ENCODE measurements around the gene SULT2A1. TPM values are rescaled to one million over a fixed set of nuclear protein-coding genes. Genes with fewer than 3 reads are reported as not detected.
A peak's percentile ranks its signal among the peaks of the same experiment; 100 is the strongest.
"Not testable (repeated sequence)": the region's sequence is repeated elsewhere in the genome, so short reads cannot be mapped to it uniquely, and the experiment has no call there.

Gene SULT2A1
- polyA plus RNA-seq, 1 donor from 2014 or later = not detected

DNA sequence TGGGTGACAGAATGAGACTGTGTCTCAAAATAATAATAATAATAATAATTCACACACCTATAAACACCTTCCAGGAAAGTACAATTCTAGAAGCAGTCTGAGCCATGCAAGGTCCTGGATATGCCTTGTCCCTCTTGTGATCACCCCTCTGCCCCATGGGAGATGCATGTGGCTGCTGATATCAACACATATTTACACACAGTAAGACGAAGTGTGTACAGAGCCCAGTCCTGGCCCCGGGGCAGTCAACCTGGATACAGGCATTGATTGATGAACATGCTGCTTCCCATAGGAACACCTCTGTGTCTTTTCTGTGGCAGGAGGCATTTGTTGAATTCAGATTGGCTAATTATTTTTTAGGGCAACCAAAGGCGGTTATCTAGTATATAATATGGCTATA lies 3.2 kb downstream of the SULT2A1 start:
- H3K27ac Mint-ChIP-seq = no peak overlapping the region
- H3K4me1 Mint-ChIP-seq = peaks cover 0 to 2% (median 0%) of the 10 kb centered on the region in 3 donors
- H3K27me3 Mint-ChIP-seq = peaks cover 3% of the 10 kb centered on the region
- no peaks in the 10 kb centered on the region for H3K36me3 Mint-ChIP-seq
- H3K4me3 Mint-ChIP-seq = no peak overlapping the region
- H3K9me3 Mint-ChIP-seq = peaks cover 3 to 6% (median 4%) of the 10 kb centered on the region in 3 donors

DNA sequence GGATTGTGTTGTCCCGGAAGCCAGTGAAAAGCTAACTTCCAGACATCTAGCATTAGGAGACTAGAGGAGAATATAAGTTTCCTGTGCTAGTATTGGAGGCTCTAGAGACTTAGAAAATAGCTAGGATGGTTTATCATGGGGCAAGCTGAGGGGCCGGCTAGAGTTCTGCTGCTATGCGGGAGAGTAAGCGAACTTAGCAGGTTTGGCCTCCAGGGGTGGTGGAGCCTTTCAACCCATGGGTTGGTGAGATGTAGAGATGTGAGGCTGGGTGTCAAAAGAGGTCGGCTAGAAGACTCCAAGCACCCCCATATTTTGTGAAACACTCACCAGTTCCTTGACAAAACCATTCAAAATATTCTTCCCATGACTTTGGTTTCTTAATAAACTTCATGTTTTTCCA lies 4.4 kb downstream of the SULT2A1 start:
- Mint-ChIP-seq H3K27me3 (peaks cover 3% of the 10 kb centered on the region), H3K27ac (no peak overlapping the region), H3K4me1 (peaks cover 0 to 2% (median 0%) of the 10 kb centered on the region in 3 donors), H3K36me3 (no peaks in the 10 kb centered on the region), H3K4me3 (no peak overlapping the region), H3K9me3 (peaks cover 3 to 5% (median 4%) of the 10 kb centered on the region in 3 donors)

DNA sequence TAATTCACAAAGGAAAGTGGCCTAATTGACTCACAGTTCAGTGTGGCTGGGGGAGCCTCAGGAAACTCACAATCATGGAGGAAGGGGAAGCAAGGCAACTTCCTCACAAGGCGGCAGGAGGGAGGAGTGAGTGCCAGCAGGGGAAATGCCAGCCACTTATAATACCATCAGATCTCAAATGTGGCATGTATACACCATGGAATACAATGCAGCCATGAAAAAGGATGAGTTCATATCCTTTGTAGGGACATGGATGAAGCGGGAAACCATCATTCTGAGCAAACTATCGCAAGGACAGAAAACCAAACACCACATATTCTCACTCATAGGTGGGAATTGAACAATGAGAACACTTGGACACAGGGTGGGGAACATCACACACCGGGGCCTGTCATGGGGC lies 6.7 kb downstream of the SULT2A1 start:
- not testable (repeated sequence) for H3K4me3 Mint-ChIP-seq, H3K9me3 Mint-ChIP-seq, H3K27me3 Mint-ChIP-seq, H3K36me3 Mint-ChIP-seq, H3K4me1 Mint-ChIP-seq
- H3K27ac Mint-ChIP-seq = peak overlapping the region in 1 of 3 donors; percentile 36

DNA sequence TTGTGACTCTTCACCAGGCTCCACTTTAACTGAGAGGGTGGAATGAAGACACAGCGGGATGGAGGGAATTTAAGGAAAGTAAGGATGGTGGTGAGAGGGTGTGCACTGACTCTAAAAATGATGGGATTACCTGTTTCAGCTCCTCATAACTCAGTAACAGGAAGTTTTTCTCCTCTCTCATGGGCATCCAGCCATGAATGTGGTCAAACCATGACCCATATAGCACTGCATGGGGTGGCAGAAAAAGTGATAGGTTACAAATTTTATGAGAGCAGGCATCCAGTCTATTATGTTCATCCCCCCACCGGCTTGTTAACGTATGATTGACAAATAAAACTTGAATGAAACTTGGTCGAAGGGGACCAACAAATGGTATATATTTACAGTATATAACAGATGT lies 7.2 kb downstream of the SULT2A1 start:
- peaks cover 3 to 5% (median 4%) of the 10 kb centered on the region in 3 donors for H3K9me3 Mint-ChIP-seq
- H3K4me3 Mint-ChIP-seq = no peak overlapping the region
- no peak overlapping the region for H3K27ac Mint-ChIP-seq
- peaks cover 3% of the 10 kb centered on the region for H3K27me3 Mint-ChIP-seq
- H3K4me1 Mint-ChIP-seq = no peaks in the 10 kb centered on the region
- no peaks in the 10 kb centered on the region for H3K36me3 Mint-ChIP-seq

DNA sequence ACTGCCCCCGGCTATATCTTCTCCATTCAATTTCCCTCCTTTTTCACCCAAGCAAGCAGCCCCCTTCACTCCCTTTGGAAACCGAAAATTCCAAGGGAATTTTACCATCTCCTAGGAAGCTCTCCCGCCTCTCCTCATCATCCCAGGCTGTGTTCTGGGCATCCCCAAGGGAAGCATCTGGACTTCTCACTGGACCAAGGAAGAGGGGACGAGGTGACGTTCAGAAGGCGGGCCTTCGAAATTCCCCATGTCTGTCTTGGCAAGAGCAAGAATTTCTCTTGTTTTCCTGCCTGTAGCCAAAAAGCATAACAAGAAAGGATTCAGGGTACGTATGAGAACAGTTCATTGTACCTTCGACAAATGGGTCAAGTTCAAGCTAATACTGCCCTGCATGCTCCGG lies 20.9 kb downstream of the SULT2A1 start:
- H3K27ac Mint-ChIP-seq = no peak overlapping the region
- no peaks in the 10 kb centered on the region for H3K36me3 Mint-ChIP-seq
- no peaks in the 10 kb centered on the region for H3K4me1 Mint-ChIP-seq
- H3K9me3 Mint-ChIP-seq = peaks cover 1 to 5% (median 4%) of the 10 kb centered on the region in 3 donors
- H3K27me3 Mint-ChIP-seq = peaks cover 11% of the 10 kb centered on the region
- H3K4me3 Mint-ChIP-seq = no peak overlapping the region

DNA sequence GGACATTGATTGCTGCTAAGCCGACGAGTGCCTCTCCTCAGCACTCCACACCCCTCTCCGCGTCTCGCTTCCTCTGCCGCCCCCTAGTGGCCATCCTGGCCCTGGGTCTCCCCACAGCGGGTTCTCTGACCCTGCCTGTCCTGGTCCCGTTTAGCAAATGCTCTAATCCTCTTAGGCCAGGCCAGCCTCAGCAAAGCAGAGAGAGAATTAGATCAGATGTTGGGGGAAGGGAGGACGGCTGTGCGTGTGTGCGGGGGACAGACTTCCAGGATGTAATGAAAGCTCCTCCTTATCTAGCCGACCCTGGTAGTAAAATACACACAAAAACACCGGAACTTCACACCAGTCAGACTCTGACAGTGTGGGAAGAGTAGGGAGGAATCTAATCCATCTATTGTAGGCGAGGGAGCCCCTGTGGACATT lies 22.6 kb downstream of the SULT2A1 start:
- no peak overlapping the region for H3K27ac Mint-ChIP-seq
- H3K27me3 Mint-ChIP-seq = peaks cover 11% of the 10 kb centered on the region
- no peaks in the 10 kb centered on the region for H3K36me3 Mint-ChIP-seq
- peak overlapping the region in 1 of 4 donors; percentile 70 for H3K4me3 Mint-ChIP-seq
- H3K9me3 Mint-ChIP-seq = peaks cover 1 to 5% (median 4%) of the 10 kb centered on the region in 3 donors
- H3K4me1 Mint-ChIP-seq = no peaks in the 10 kb centered on the region

DNA sequence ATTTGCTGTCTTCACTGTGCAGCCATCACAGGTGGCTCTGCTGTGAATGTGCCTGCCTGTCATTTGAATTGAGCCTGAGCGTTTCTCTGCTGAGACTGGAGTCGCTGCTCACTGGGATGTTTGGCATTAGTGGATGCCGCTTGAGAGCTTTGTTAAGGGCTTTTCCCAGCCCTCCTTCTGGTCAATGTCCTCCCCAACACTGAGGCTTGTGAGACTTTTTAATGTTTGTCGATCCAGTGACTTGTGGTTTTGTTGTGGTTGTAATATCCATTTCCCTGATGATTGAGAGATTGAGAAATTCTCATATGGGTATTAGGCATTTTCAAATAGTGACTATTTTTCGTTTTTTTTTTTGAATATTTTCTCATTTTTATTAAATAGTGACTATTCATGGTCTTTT lies 24.5 kb downstream of the SULT2A1 start:
- H3K4me1 Mint-ChIP-seq = no peaks in the 10 kb centered on the region
- H3K27me3 Mint-ChIP-seq = peaks cover 11% of the 10 kb centered on the region
- no peak overlapping the region for H3K4me3 Mint-ChIP-seq
- peaks cover 1 to 5% (median 4%) of the 10 kb centered on the region in 3 donors for H3K9me3 Mint-ChIP-seq
- H3K36me3 Mint-ChIP-seq = no peaks in the 10 kb centered on the region
- no peak overlapping the region for H3K27ac Mint-ChIP-seq

DNA sequence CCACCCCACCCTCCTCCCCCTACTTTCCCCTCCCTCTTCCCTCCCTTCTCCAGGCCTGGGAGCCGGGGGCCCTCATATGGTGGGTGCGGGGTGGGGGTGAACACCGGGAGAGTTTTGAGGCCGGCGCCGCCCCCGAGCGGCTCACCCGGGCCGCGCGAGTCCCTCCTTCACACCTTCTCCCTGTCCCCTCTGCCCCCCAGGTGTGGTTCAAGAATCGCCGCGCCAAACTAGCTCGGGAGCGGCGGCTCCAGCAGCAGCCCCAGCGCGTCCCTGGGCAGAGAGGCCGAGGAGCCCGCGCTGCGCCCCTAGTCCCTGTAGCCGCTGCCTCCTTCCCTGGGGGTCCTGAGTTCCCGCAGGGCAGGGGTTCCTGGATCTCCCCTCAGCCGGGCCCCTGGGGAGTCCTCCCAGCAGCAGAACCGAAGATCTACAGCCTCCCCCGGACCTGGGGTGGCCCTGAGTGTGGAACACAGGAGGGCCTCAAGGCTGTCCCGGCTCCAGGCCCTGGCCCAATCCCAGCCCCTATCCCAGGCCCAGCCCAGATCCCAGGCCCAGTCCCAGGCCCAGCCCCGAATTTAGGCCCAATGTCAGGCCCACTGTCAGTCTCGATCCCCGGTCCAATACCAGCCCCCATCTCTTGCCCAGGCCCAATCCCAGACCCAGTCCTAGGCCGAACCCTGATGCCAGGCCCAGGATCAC lies 25.4 kb downstream of the SULT2A1 start:
- no peak overlapping the region for H3K4me3 Mint-ChIP-seq
- H3K27ac Mint-ChIP-seq = no peak overlapping the region
- no peaks in the 10 kb centered on the region for H3K4me1 Mint-ChIP-seq
- H3K36me3 Mint-ChIP-seq = no peaks in the 10 kb centered on the region
- peaks cover 1 to 5% (median 4%) of the 10 kb centered on the region in 3 donors for H3K9me3 Mint-ChIP-seq
- peaks cover 11% of the 10 kb centered on the region for H3K27me3 Mint-ChIP-seq

DNA sequence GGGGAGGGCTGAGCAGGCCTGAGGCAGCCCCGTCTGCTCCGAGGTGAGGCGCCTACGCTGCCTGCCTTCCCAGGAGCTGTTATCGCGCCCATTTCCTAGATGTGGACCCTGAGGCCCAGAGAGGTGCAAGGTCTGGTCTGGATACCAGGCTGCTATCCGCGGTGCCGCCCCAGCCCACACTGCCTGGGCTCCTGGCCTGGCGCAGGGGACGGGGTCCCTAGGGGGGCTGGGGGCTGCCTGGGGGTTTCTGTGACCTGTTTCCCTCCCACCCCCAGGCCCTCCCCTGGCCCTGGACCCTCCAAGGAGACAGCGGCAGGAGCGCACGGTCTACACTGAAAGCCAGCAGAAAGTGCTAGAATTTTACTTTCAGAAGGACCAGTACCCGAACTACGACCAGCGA lies 26.3 kb downstream of the SULT2A1 start:
- H3K9me3 Mint-ChIP-seq, H3K36me3 Mint-ChIP-seq, H3K4me3 Mint-ChIP-seq, H3K4me1 Mint-ChIP-seq, H3K27ac Mint-ChIP-seq, H3K27me3 Mint-ChIP-seq: not testable (repeated sequence)

DNA sequence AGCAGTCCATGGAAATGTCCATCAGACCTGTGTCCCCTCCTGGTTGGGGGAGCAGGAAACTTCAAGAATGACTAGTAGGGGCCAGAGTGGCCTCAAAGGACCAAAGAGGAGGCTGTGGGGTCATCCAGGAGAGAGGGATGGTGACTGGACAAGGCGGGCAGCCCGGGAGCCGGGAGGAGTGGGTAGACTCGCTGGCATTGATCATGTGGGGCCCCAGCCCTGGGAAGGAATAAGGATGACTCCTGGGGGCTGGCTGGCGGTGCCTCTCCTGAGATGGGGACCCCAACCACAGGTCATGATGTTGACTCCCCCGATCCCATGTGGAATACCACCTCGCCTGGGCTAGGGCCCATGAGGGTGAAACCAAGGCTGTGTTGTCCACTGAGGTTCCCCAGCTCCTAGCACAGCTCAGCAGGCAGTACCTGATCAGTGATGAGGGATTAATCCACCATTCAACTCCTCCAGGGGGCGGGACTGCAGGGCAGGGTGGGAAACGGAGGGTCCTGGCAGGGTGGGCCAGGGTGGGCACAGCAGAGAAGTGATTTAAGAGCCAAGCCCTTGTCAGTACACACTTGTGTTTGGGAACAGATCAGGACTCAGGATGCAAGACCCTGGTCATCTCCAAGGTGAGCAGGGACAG lies 27.3 kb downstream of the SULT2A1 start, which contains the start of gene TPRX2:
Gene TPRX2, plus strand, starts transcription at position 590 of the 640 bp plus-strand sequence. Its CDS starts 12 bp downstream, at position 602.
- not testable (repeated sequence) for H3K36me3 Mint-ChIP-seq, H3K27me3 Mint-ChIP-seq, H3K9me3 Mint-ChIP-seq, H3K4me3 Mint-ChIP-seq, H3K27ac Mint-ChIP-seq, H3K4me1 Mint-ChIP-seq

DNA sequence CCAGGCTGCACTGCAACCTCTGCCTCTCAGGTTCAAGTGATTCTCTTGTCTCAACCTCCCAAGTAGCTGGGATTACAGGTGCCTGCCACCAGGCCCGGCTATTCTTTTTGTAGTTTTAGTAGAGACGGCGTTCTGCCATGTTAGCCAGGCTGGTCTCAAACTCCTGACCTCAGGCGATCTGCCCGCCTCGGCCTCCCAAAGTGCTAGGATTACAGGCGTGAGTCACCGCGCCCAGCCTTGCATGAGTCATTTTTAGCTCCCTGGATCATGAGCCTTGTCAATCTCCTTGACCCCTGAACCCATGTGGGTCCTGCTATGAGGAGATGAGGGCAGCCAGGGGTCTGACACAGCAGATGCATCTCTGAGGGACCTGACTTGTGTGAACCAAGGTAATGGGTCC lies 27.9 kb downstream of the SULT2A1 start:
- H3K36me3 Mint-ChIP-seq, H3K27ac Mint-ChIP-seq, H3K4me3 Mint-ChIP-seq, H3K9me3 Mint-ChIP-seq, H3K4me1 Mint-ChIP-seq, H3K27me3 Mint-ChIP-seq: not testable (repeated sequence)

DNA sequence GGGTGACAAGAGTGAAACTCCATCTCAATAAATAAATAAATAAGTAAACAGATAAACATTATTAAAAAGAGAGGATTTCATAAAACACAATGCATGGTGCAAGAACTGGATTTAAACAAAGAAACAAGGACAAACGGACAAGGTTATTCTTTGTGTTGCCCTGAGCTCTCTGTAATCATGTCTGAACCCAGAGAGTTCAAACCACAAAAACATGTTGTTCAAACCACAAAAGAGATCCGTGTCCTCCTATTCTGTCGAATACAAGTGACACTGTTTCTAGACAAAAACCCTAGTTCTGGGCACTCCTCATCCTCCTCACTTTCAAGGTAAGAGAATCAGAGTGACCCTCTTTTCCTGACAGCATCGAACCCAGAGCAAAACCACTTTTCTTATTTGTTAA lies 31.7 kb downstream of the SULT2A1 start:
- no peak overlapping the region for H3K27ac Mint-ChIP-seq
- no peaks in the 10 kb centered on the region for H3K4me1 Mint-ChIP-seq
- H3K4me3 Mint-ChIP-seq = no peak overlapping the region
- peaks cover 0 to 6% (median 0%) of the 10 kb centered on the region in 3 donors for H3K9me3 Mint-ChIP-seq
- H3K27me3 Mint-ChIP-seq = peaks cover 18% of the 10 kb centered on the region
- no peaks in the 10 kb centered on the region for H3K36me3 Mint-ChIP-seq

DNA sequence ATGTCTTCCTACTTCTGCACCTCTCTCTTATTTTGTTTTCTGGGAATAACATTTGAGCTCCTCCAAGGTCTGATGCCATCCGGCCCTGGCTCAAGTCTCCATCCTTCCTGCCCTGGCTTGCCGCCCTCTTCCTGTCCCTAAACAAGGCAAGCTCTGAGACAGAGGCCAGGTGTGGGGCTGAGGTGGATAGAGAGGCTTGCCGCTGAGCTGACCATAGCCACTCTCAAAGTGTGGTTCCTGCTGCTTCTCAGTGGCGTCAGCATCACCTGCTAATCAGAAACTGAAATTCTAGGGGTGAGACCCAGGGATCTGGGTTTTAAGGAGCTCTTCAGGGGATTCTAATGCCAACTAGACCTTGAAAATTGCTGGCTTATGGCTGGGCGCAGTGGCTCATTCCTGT lies 33.1 kb downstream of the SULT2A1 start:
- H3K9me3 Mint-ChIP-seq = peaks cover 0 to 7% (median 0%) of the 10 kb centered on the region in 3 donors

DNA sequence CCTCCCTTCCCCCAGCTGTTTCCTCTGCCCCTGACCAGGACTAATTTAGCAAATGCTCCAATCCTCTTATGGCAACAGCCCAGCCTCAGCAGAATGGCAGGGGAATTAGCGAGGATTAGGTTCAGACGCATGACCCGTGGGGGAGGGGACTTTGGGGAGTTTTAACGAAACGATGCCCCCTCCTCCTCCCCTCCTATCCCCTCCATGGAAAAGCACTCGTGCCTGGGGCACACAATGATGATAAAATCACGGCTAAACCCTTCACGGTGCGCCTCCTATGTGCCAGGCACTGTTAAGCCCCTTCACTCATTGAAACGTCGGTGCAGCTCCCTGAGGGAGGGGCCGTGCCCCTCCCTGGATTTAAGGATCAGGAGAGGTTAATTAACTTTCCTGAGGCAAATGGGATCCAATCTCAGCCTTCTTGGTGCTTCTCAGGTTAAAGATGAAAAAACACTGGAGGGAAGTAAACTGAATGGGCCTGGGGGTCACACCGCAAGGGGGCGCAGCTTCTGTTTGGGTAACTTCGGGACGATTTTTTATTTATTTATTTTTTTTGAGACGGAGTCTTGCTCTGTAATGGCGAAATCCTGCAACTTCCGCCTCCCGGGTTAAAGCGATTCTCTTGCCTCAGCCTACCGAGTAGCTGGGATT lies 37.2 kb downstream of the SULT2A1 start:
- peaks cover 30% of the 10 kb centered on the region for H3K27me3 Mint-ChIP-seq
- peaks cover 0 to 7% (median 0%) of the 10 kb centered on the region in 3 donors for H3K9me3 Mint-ChIP-seq
- H3K4me1 Mint-ChIP-seq = no peaks in the 10 kb centered on the region
- no peak overlapping the region for H3K27ac Mint-ChIP-seq
- no peaks in the 10 kb centered on the region for H3K36me3 Mint-ChIP-seq
- H3K4me3 Mint-ChIP-seq = peak overlapping the region in 1 of 4 donors; percentile 17

More for the DNA sequence above, 33.1 kb downstream of the SULT2A1 start:
- Mint-ChIP-seq H3K27me3 (peaks cover 23% of the 10 kb centered on the region), H3K36me3 (no peaks in the 10 kb centered on the region), H3K4me3 (no peak overlapping the region), H3K4me1 (no peaks in the 10 kb centered on the region), H3K27ac (no peak overlapping the region)

DNA sequence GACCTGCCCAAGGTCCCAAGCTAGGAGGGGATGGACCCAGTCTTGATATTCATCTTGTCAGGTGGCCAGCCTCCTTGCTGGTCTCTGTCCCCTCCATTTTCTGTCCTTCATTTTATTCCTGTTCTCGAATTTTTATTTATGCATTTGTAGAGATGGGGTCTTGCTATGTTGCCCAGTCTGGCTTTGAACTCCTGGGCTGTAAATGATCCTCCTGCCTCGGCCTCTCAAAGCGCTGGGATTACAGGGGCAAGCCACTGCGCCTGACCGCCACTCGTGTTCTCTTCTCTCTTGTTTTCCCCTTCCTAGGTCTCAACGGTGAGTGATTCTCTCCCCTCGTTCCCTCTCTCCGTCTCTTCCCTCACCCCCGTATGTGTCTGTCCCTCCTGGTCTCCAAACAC lies 37.7 kb downstream of the SULT2A1 start:
- H3K4me3 Mint-ChIP-seq = no peak overlapping the region
- H3K27ac Mint-ChIP-seq = no peak overlapping the region
- no peaks in the 10 kb centered on the region for H3K4me1 Mint-ChIP-seq
- H3K27me3 Mint-ChIP-seq = peaks cover 26% of the 10 kb centered on the region
- peaks cover 0 to 7% (median 0%) of the 10 kb centered on the region in 3 donors for H3K9me3 Mint-ChIP-seq
- H3K36me3 Mint-ChIP-seq = no peaks in the 10 kb centered on the region
